Mucosa of stomach (tissue), 1 donor: ENCODE measurements around the gene RNF146.
"Not testable (repeated sequence)": the region's sequence is repeated elsewhere in the genome, so short reads cannot be mapped to it uniquely, and the experiment has no call there.

Experiments
- H3K27me3 ChIP-seq: one replicate; pipeline ENCODE4 v1.7.0; 2013; ENCODE audit warnings: mild to moderate bottlenecking, low read length; ENCODE audit not compliant: control insufficient read depth, insufficient read depth
- H3K36me3 ChIP-seq: one replicate; pipeline ENCODE4 v1.7.0; 2013; ENCODE audit warnings: low read length; ENCODE audit not compliant: control insufficient read depth, insufficient read depth
- H3K4me1 ChIP-seq: one replicate; pipeline ENCODE4 v1.7.0; 2013; ENCODE audit warnings: mild to moderate bottlenecking, low read length; ENCODE audit not compliant: control insufficient read depth, insufficient read depth
- H3K4me3 ChIP-seq: one replicate; pipeline ENCODE4 v1.7.0; 2013; ENCODE audit warnings: low read length
- H3K9ac ChIP-seq: one replicate; pipeline ENCODE4 v1.7.0; 2013; ENCODE audit warnings: mild to moderate bottlenecking, low read length, moderate library complexity
- H3K9me3 ChIP-seq: one replicate; pipeline ENCODE4 v1.7.0; 2013; ENCODE audit warnings: mild to moderate bottlenecking, low read length, moderate library complexity; ENCODE audit not compliant: control insufficient read depth
- donor health status: Pancreatic carcinoma.

The RNF146 gene

DNA sequence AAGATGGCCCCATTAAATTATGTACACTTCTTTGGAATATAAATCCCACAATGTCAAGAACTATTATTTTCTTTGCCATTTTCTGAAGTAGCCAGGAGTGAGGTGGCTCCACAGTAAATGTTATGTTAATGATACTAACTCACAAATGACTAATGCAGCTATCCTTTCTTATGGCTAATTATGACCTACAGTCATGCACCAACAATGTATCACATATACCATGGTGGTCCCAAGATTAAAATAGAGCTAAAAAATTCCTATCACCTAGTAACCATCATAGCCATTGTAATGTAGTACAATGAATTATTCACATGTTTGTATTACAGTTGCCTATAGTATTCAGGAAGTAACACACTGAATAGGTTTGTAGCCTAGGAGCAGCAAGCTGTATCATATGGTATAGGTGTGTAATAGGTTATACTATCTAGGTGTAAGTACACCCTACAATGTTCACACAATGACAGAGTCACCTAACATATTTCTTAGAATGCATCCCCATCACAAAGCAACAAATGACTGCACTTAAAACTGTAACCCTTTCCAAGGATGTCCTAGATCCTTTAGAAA lies 61.5 kb downstream of the RNF146 start:
- no peaks in the 10 kb centered on the region for H3K36me3 ChIP-seq
- no peak overlapping the region for H3K9ac ChIP-seq
- no peaks in the 10 kb centered on the region for H3K27me3 ChIP-seq
- no peak overlapping the region for H3K4me3 ChIP-seq
- H3K9me3 ChIP-seq = no peaks in the 10 kb centered on the region
- H3K4me1 ChIP-seq = no peaks in the 10 kb centered on the region

- H3K36me3 ChIP-seq, H3K4me1 ChIP-seq, H3K4me3 ChIP-seq, H3K9ac ChIP-seq, H3K27me3 ChIP-seq, H3K9me3 ChIP-seq: not testable (repeated sequence)
Observed at GRCh38 chr6:127331256-127331655, 64.6 kb downstream of the RNF146 start.

GRCh38 chr6:127332383-127332961 lies 65.8 kb downstream of the RNF146 start:
- Histone ChIP-seq H3K27me3 (no peaks in the 10 kb centered on the region), H3K4me1 (no peaks in the 10 kb centered on the region), H3K9me3 (no peaks in the 10 kb centered on the region), H3K36me3 (no peaks in the 10 kb centered on the region), H3K9ac (no peak overlapping the region), H3K4me3 (no peak overlapping the region)
